Suprapubic skin (tissue), 4 donors: ENCODE results near the gene OSBP2. TPM values are rescaled to one million over a fixed set of nuclear protein-coding genes. Genes with fewer than 3 reads are reported as not detected.

ENCODE experiments used
- DNase-seq, 2 donors: peaks; one replicate each; pipeline ENCODE4 v3.0.0-alpha.2; 2019; ENCODE audit warnings: low spot score in 2 of 2
- H3K27ac ChIP-seq: fragments of 200-600 bp; sonication (generic); one replicate; pipeline ENCODE4 v1.5.1; 2019
- H3K27me3 ChIP-seq: fragments of 200-600 bp; sonication (generic); one replicate; pipeline ENCODE4 v1.5.1; 2019
- H3K36me3 ChIP-seq: fragments of 200-600 bp; sonication (generic); one replicate; pipeline ENCODE4 v1.5.1; 2019
- H3K4me1 ChIP-seq: fragments of 200-600 bp; sonication (generic); one replicate; pipeline ENCODE4 v1.5.1; 2019
- H3K4me3 ChIP-seq: fragments of 200-600 bp; sonication (generic); one replicate; pipeline ENCODE4 v1.5.1; 2019; ENCODE audit warnings: mild to moderate bottlenecking
- H3K9me3 ChIP-seq: fragments of 200-600 bp; sonication (generic); one replicate; pipeline ENCODE4 v1.5.1; 2019
- EP300 ChIP-seq: sonication (generic); formaldehyde crosslinking; IDR thresholded peaks from one replicate; pipeline ENCODE4 v1.6.1; 2017; ENCODE audit warnings: antibody characterized with exemption
- POLR2A ChIP-seq, 2 donors: fragments of 450-650 bp; IDR thresholded peaks; one replicate each; pipeline ENCODE4 v1.6.1; 2017; ENCODE audit warnings: antibody characterized with exemption in 2 of 2, mild to moderate bottlenecking in 2 of 2, moderate library complexity in 2 of 2
- POLR2AphosphoS5 ChIP-seq, 3 donors: sonication (generic); formaldehyde crosslinking; IDR thresholded peaks; one replicate each; pipeline ENCODE4 v1.6.1; 2017; ENCODE audit warnings: antibody characterized with exemption in 3 of 3
- whole genome bisulfite sequencing: methylation state at CpG from one replicate; pipeline ENCODE4 v1.1.5; 2018; 5-methylcytosine and 5-hydroxymethylcytosine counted together
- total RNA-seq, 4 donors: library from RNA; depleted of rRNA; stranded (reverse); fragments of >200 nt; gene quantifications; one replicate each; pipeline ENCODE4 v1.1.0, GENCODE V29; 2016
- TF ChIP-seq, protein P1 (sequence below), 2 donors: fragments of 200-600 bp in 1 of 2; fragments of 450-650 bp in 1 of 2; sonication (generic) in 1 of 2; IDR thresholded peaks; one replicate each; pipeline ENCODE4 v1.5.1; 2016 to 2019; ENCODE audit warnings: antibody characterized with exemption in 2 of 2, mild to moderate bottlenecking in 1 of 2, moderate library complexity in 1 of 2

OSBP2 gene
- total RNA-seq, 4 donors from 2014 or later = 3.9 to 11.3 (median 6.4) TPM

DNA sequence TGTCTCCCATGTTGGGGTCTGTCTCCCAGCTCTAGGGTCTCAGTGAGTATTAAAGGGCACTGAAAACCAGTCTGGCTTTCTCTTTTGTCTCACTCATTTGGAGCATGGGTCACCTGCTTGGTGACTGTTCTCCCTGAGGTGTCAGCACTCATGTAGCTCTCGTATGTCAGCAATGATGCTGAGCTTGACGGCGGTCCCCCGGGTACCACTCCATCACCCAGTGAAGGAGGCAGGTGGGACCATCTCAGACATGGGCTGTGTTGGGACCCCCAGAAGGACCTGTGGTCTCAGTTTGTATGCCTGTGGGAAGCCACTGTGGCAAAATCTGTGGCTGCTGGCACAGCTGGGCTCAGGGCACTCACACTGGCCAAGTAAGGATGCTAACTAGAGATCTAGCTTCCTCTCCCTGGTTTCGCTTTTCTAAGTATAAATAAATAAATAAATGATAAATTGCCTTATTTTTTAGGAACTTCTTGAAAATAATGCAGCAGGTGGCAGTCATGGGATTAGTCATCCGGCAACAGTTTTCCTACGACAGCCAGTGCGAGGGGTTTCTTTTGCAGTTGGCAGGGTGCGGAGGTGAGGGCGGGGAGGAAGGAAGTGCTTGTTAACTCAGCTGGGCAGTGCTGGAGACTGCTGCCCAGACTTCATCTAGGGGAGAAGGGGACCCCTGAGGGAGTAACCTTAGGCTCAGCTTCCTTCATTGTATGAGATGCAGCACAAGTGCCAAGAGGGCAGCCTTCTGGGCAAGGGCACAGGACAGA lies 48.8 kb downstream of the OSBP2 start:
- H3K4me3 ChIP-seq = no peak overlapping the region
- H3K36me3 ChIP-seq = no peaks in the 10 kb centered on the region
- H3K4me1 ChIP-seq = peaks cover 2% of the 10 kb centered on the region
- no peak overlapping the region for H3K27ac ChIP-seq
- H3K9me3 ChIP-seq = no peaks in the 10 kb centered on the region
- 79% methylated on average over 10 of the region's 10 CpGs for WGBS
- H3K27me3 ChIP-seq = no peaks in the 10 kb centered on the region
- no peak for DNase-seq
- TF ChIP-seq POLR2A (IDR thresholded peaks at IDR 0.05) (no peak), POLR2AphosphoS5 (IDR thresholded peaks at IDR 0.05) (no peak), EP300 (no peak)
- TF ChIP-seq, protein P1, sequence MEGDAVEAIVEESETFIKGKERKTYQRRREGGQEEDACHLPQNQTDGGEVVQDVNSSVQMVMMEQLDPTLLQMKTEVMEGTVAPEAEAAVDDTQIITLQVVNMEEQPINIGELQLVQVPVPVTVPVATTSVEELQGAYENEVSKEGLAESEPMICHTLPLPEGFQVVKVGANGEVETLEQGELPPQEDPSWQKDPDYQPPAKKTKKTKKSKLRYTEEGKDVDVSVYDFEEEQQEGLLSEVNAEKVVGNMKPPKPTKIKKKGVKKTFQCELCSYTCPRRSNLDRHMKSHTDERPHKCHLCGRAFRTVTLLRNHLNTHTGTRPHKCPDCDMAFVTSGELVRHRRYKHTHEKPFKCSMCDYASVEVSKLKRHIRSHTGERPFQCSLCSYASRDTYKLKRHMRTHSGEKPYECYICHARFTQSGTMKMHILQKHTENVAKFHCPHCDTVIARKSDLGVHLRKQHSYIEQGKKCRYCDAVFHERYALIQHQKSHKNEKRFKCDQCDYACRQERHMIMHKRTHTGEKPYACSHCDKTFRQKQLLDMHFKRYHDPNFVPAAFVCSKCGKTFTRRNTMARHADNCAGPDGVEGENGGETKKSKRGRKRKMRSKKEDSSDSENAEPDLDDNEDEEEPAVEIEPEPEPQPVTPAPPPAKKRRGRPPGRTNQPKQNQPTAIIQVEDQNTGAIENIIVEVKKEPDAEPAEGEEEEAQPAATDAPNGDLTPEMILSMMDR (IDR thresholded peaks at IDR 0.05) = no peak

DNA sequence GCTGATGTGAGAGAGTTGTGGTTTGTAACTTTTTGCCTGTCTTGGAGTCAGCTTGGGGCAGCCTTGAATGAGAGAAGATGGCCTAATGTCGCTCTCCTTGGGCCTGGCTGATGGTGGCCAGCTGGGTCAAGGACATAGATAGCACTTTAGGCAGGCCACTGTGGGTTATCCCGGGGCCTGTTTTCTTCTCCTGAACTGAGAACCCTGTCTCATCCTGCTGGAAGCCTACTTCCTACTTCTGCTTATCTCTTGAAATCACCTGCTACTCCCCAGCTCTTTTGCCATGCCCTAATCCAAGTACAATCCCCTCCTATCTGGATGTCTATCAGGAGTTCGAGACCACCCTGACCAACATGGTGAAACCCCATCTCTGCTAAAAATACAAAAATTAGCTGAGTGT lies 49.5 kb downstream of the OSBP2 start:
- Histone ChIP-seq H3K4me1 (peaks cover 2% of the 10 kb centered on the region), H3K27ac (no peak overlapping the region), H3K9me3 (no peaks in the 10 kb centered on the region), H3K4me3 (no peak overlapping the region), H3K27me3 (no peaks in the 10 kb centered on the region), H3K36me3 (no peaks in the 10 kb centered on the region)
- 89% methylated on average over 3 of the region's 3 CpGs for WGBS
- TF ChIP-seq EP300 (no peak), POLR2A (IDR thresholded peaks at IDR 0.05) (no peak), POLR2AphosphoS5 (IDR thresholded peaks at IDR 0.05) (no peak)
- TF ChIP-seq, protein P1 (IDR thresholded peaks at IDR 0.05) = no peak
- DNase-seq = no peak

DNA sequence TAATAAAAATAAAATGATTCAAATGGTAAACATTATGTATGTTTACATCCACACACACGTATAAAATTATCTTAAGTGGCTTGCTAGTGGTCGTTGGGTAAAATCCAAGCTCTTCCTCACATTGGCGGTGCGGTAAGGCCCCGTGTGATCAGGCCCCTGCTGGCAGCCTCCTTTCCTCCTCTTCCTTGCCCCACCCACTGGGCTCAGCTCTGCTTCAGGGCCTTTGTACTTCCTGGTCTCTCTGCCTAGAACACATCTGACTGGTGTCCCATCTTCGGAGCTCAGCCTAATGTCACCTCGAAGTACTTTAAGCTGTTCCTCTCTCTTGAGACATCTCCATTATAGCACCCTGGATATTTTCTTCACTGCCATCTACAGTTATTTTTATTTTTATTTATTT lies 52.8 kb downstream of the OSBP2 start:
- Histone ChIP-seq H3K27ac (no peak overlapping the region), H3K4me3 (no peak overlapping the region), H3K9me3 (no peaks in the 10 kb centered on the region), H3K36me3 (no peaks in the 10 kb centered on the region), H3K4me1 (peaks cover 2% of the 10 kb centered on the region), H3K27me3 (no peaks in the 10 kb centered on the region)
- 73% methylated on average over 7 of the region's 7 CpGs for WGBS
- DNase-seq = no peak
- TF ChIP-seq EP300 (no peak), POLR2A (IDR thresholded peaks at IDR 0.05) (no peak), POLR2AphosphoS5 (IDR thresholded peaks at IDR 0.05) (no peak)
- TF ChIP-seq, protein P1 (IDR thresholded peaks at IDR 0.05) = no peak

- Histone ChIP-seq H3K9me3 (no peaks in the 10 kb centered on the region), H3K4me1 (peaks cover 3% of the 10 kb centered on the region), H3K27ac (no peak overlapping the region), H3K4me3 (no peak overlapping the region), H3K36me3 (no peaks in the 10 kb centered on the region), H3K27me3 (no peaks in the 10 kb centered on the region)
- no peak for DNase-seq
- no peak for TF ChIP-seq POLR2AphosphoS5 (IDR thresholded peaks at IDR 0.05)
- no peak for TF ChIP-seq EP300
- TF ChIP-seq, protein P1 (IDR thresholded peaks at IDR 0.05) = no peak
- TF ChIP-seq POLR2A (IDR thresholded peaks at IDR 0.05) = no peak
- WGBS = 79% methylated on average over 3 of the region's 3 CpGs
Observed at GRCh38 chr22:30749272-30749671, 54.6 kb downstream of the OSBP2 start.

DNA sequence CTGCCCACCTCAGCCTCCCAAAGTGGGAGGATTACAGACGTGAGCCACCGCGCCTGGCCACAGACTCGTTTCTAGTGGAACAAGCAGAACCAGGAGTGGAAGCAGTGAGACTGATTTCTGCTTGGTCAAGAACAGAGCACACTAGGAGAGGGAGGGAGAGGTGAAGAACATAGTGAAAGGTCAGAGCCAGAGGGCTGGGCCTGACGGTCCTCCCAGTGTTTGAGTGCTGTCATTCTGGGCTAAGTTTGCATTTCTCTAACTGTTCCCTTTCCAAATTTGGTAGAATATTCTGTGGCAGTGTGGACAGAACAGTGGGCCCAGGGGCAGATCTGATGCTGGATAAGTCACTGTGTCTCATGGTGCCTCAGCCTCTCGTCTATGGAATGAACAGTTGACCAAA lies 55.2 kb downstream of the OSBP2 start:
- no peaks in the 10 kb centered on the region for H3K36me3 ChIP-seq
- DNase-seq = no peak
- H3K9me3 ChIP-seq = no peaks in the 10 kb centered on the region
- H3K4me3 ChIP-seq = no peak overlapping the region
- no peak for TF ChIP-seq POLR2A (IDR thresholded peaks at IDR 0.05)
- TF ChIP-seq POLR2AphosphoS5 (IDR thresholded peaks at IDR 0.05) = no peak
- no peak for TF ChIP-seq EP300
- TF ChIP-seq, protein P1 (IDR thresholded peaks at IDR 0.05) = no peak
- peaks cover 3% of the 10 kb centered on the region for H3K4me1 ChIP-seq
- H3K27me3 ChIP-seq = no peaks in the 10 kb centered on the region
- no peak overlapping the region for H3K27ac ChIP-seq
- WGBS = 77% methylated on average over 6 of the region's 6 CpGs
